ENCODE results near the gene PECR.

- TF ChIP-seq CTCF (conservative IDR thresholded peaks at IDR 0.05; ENCODE audit: low read depth, low read length) (no peak), EZH2 (IDR thresholded peaks at IDR 0.05; ENCODE audit: low read length, unreplicated experiment) (no peak), EZH2phosphoT487 (IDR thresholded peaks at IDR 0.05; ENCODE audit: borderline replicate concordance, low read length) (no peak)
Measured at GRCh38 chr2:216108967-216109921, 27.6 kb upstream of the PECR start, which contains the start of gene XRCC5.
